Measurements from ENCODE around the gene ZDHHC11. TPM values are rescaled to one million over a fixed set of nuclear protein-coding genes. Genes with fewer than 3 reads are reported as not detected.
A peak's percentile ranks its signal among the peaks of the same experiment; 100 is the strongest.
"Not testable (repeated sequence)": the region's sequence is repeated elsewhere in the genome, so short reads cannot be mapped to it uniquely, and the experiment has no call there.

ZDHHC11 gene
- total RNA-seq, 2 experiments from 2014 or later = 13.3 to 18.3 TPM

DNA sequence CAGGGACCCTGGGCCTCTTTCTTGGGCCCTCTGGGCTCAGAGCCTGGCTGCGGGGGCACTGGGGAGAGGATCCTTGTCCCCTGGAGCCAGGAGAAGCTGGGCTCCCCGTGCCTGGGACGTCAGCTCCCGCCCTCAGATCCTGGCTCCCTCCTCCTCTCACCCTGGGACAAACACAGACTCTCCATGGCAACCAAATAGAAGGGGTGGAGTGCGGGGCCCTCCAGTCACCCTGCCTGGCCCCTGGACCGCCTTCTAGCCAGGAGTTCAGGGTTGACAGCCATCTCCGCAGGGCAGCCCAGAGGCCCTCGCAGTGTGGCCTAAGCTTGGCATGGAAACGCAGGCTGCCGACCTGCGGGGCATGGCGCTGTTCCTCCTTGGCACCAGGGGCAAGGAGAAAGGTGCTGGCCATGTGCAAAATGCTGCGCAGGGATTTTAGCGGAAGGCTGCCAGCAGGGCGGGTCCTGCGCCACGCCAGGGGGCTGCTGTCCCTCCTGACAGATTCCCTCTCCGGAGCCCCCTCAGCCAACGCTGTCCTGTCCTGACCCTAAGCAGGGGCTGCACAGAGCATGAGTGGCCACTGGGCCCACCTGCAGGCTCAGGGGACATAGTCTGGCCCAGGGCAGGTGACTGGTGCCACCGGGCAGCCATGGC, 1.0 kb downstream of the ZDHHC11 start:
- no peaks in the 10 kb centered on the region for H3K36me3 Mint-ChIP-seq (ENCODE audit: low read depth)
- Histone ChIP-seq H3K9me3 (ENCODE audit: control insufficient read depth in 1 of 2, insufficient read depth in 1 of 2, low read length in 2 of 2) (no peaks in the 10 kb centered on the region), H3K4me1 (ENCODE audit: insufficient read depth, low read length) (peaks cover 5% of the 10 kb centered on the region), H3K27me3 (ENCODE audit: control insufficient read depth in 1 of 2, insufficient read depth in 2 of 2, low read length in 2 of 2) (peaks cover 7 to 9% of the 10 kb centered on the region in 2 experiments), H3K4me3 (ENCODE audit: low read length) (no peak overlapping the region), H3K36me3 (ENCODE audit: insufficient read depth, low read length) (no peaks in the 10 kb centered on the region), H3K27ac (ENCODE audit: low read depth in 1 of 2, low read length in 2 of 2) (no peak overlapping the region)
- ATAC-seq (ENCODE audit: poor library complexity) = peak; percentile 69
- ChIA-PET POLR2A (no interaction called here), CTCF (no interaction called here)
- H3K9me3 Mint-ChIP-seq = no peaks in the 10 kb centered on the region
- no peak overlapping the region for H3K4me3 Mint-ChIP-seq
- H3K4me1 Mint-ChIP-seq (ENCODE audit: low read depth) = peaks cover 10% of the 10 kb centered on the region
- peak in 2 of 14 experiments; percentile 16 to 17 for DNase-seq
- no peak overlapping the region for H3K27ac Mint-ChIP-seq
- peaks cover 8% of the 10 kb centered on the region for H3K27me3 Mint-ChIP-seq
- TF ChIP-seq CTCF (IDR thresholded peaks at IDR 0.05) = no peak
- intact Hi-C loops (cut with DNase I, micrococcal nuclease) = no loop called here

- intact Hi-C loops (cut with DNase I, micrococcal nuclease) = no loop called here
Measured at GRCh38 chr5:848671-849111, 2.1 kb downstream of the ZDHHC11 start.

DNA sequence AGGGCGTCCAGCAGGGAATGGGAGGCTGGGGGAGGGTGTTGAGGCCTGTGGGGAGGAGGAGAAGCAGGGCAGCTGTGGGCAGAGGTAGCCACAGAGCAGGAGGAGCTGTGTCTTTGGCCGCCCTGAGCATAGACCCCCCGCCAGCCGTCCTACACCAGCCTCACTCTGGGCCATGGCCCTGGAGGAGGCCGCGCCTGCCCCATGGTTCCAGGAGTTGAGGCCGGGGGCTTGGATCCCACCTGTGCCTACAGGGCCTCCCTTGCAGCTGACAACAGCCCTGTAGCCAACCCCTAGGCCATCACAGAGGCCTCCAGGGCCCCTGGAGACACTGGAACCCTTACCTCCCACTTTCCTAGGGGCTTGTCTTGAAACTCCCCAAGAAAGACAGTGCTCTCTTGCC, 3.0 kb downstream of the ZDHHC11 start:
- H3K27ac ChIP-seq (ENCODE audit: low read depth in 1 of 2, low read length in 2 of 2); H3K27me3 ChIP-seq (ENCODE audit: control insufficient read depth in 1 of 2, insufficient read depth in 2 of 2, low read length in 2 of 2); H3K4me1 ChIP-seq (ENCODE audit: insufficient read depth, low read length); H3K27ac Mint-ChIP-seq; H3K9me3 ChIP-seq (ENCODE audit: control insufficient read depth in 1 of 2, insufficient read depth in 1 of 2, low read length in 2 of 2); ATAC-seq (ENCODE audit: poor library complexity); CTCF ChIA-PET; H3K4me3 ChIP-seq (ENCODE audit: low read length); H3K36me3 ChIP-seq (ENCODE audit: insufficient read depth, low read length); H3K36me3 Mint-ChIP-seq (ENCODE audit: low read depth); POLR2A ChIA-PET; intact Hi-C loops (cut with DNase I, micrococcal nuclease); H3K27me3 Mint-ChIP-seq; H3K4me3 Mint-ChIP-seq; H3K9me3 Mint-ChIP-seq: not testable (repeated sequence)
- peaks cover 10% of the 10 kb centered on the region for H3K4me1 Mint-ChIP-seq (ENCODE audit: low read depth)
- peak in 1 of 14 experiments; percentile 26 for DNase-seq

More at GRCh38 chr5:848671-849111, 2.1 kb downstream of the ZDHHC11 start:
- no peak overlapping the region for H3K4me3 Mint-ChIP-seq
- Histone ChIP-seq H3K4me1 (ENCODE audit: insufficient read depth, low read length) (peaks cover 5% of the 10 kb centered on the region), H3K36me3 (ENCODE audit: insufficient read depth, low read length) (no peaks in the 10 kb centered on the region), H3K4me3 (ENCODE audit: low read length) (no peak overlapping the region), H3K27ac (ENCODE audit: low read depth in 1 of 2, low read length in 2 of 2) (no peak overlapping the region), H3K9me3 (ENCODE audit: control insufficient read depth in 1 of 2, insufficient read depth in 1 of 2, low read length in 2 of 2) (no peaks in the 10 kb centered on the region), H3K27me3 (ENCODE audit: control insufficient read depth in 1 of 2, insufficient read depth in 2 of 2, low read length in 2 of 2) (peaks cover 7 to 9% of the 10 kb centered on the region in 2 experiments)
- ChIA-PET CTCF (no interaction called here), POLR2A (no interaction called here)
- peaks cover 10% of the 10 kb centered on the region for H3K4me1 Mint-ChIP-seq (ENCODE audit: low read depth)
- TF ChIP-seq CTCF (IDR thresholded peaks at IDR 0.05) = no peak
- H3K36me3 Mint-ChIP-seq (ENCODE audit: low read depth) = no peaks in the 10 kb centered on the region
- H3K9me3 Mint-ChIP-seq = no peaks in the 10 kb centered on the region
- H3K27ac Mint-ChIP-seq = no peak overlapping the region
- DNase-seq (peak in 1 of 14 experiments; percentile 25), ATAC-seq (ENCODE audit: poor library complexity) (no peak)
- H3K27me3 Mint-ChIP-seq = peaks cover 8% of the 10 kb centered on the region

DNA sequence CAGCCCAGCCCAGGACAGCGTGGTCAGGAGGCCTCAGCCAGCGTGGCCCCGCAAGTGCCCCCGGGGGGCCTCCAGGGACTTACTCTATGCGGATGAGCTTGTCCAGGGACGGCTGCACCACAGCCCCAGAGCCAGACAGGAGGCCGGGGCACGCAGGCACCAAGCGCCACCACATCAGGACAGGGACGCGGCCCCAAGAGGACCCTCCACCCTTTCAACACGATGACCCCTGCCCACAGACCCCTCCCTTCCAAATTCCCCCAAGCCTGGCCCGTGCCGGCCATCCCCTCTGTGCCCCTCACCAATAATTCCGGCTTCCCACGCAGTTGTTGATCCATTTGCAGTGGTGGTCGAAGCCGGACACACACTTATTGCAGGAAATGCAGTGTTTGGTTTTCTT, 3.6 kb downstream of the ZDHHC11 start:
- POLR2A ChIA-PET; intact Hi-C loops (cut with DNase I, micrococcal nuclease); H3K27me3 Mint-ChIP-seq; H3K4me3 Mint-ChIP-seq; H3K27ac ChIP-seq (ENCODE audit: low read depth in 1 of 2, low read length in 2 of 2); H3K36me3 Mint-ChIP-seq (ENCODE audit: low read depth); H3K27ac Mint-ChIP-seq; H3K4me1 Mint-ChIP-seq (ENCODE audit: low read depth); CTCF ChIA-PET; H3K9me3 Mint-ChIP-seq; H3K36me3 ChIP-seq (ENCODE audit: insufficient read depth, low read length); H3K4me3 ChIP-seq (ENCODE audit: low read length); H3K4me1 ChIP-seq (ENCODE audit: insufficient read depth, low read length); H3K9me3 ChIP-seq (ENCODE audit: control insufficient read depth in 1 of 2, insufficient read depth in 1 of 2, low read length in 2 of 2); H3K27me3 ChIP-seq (ENCODE audit: control insufficient read depth in 1 of 2, insufficient read depth in 2 of 2, low read length in 2 of 2); DNase-seq; ATAC-seq (ENCODE audit: poor library complexity): not testable (repeated sequence)

DNA sequence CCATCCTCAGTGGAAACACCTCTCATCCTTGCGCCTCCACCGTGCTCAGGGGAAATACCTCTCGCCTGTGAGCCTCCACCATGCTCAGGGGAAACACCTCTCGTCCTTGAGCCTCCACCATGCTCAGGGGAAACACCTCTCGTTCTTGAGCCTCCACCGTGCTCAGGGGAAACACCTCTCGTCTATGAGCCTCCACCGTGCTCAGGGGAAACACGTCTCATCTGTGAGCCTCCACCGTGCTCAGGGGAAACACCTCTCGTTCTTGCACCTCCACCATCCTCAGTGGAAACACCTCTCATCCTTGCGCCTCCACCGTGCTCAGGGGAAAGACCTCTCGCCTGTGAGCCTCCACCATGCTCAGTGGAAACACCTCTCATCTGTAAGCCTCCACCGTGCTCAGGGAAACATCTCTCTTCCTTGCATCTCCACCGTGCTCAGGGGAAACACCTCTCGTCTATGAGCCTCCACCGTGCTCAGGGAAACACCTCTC, 4.1 kb downstream of the ZDHHC11 start:
- H3K4me1 ChIP-seq (ENCODE audit: insufficient read depth, low read length); H3K9me3 ChIP-seq (ENCODE audit: control insufficient read depth in 1 of 2, insufficient read depth in 1 of 2, low read length in 2 of 2); CTCF ChIA-PET; H3K27ac Mint-ChIP-seq; H3K36me3 ChIP-seq (ENCODE audit: insufficient read depth, low read length); H3K27me3 ChIP-seq (ENCODE audit: control insufficient read depth in 1 of 2, insufficient read depth in 2 of 2, low read length in 2 of 2); H3K27ac ChIP-seq (ENCODE audit: low read depth in 1 of 2, low read length in 2 of 2); H3K36me3 Mint-ChIP-seq (ENCODE audit: low read depth); H3K27me3 Mint-ChIP-seq; H3K4me1 Mint-ChIP-seq (ENCODE audit: low read depth); H3K9me3 Mint-ChIP-seq; ATAC-seq (ENCODE audit: poor library complexity); POLR2A ChIA-PET; intact Hi-C loops (cut with DNase I, micrococcal nuclease); H3K4me3 ChIP-seq (ENCODE audit: low read length): not testable (repeated sequence)
- H3K4me3 Mint-ChIP-seq = peak overlapping the region; percentile 3
- DNase-seq = peak in 4 of 14 experiments; percentile 7 to 85 (median 54)

Measured in CD4-positive, alpha-beta T cell (primary cell).